HepG2 (cell line): ENCODE results near the gene ZNF581. TPM values are rescaled to one million over a fixed set of nuclear protein-coding genes. Genes with fewer than 3 reads are reported as not detected.
A peak's percentile ranks its signal among the peaks of the same experiment; 100 is the strongest.

Experiments used
- BHLHE40 ChIP-seq: IDR thresholded peaks from 2 replicates; pipeline ENCODE4 v1.6.1; 2011; ENCODE audit warnings: low read length, improper control_type of control experiment
- NFRKB ChIP-seq: fragments of 450-650 bp; IDR thresholded peaks from 2 replicates; pipeline ENCODE4 v1.6.1; 2017
- SP4 ChIP-seq: sonication (generic); formaldehyde crosslinking; IDR thresholded peaks from 2 replicates; pipeline ENCODE4 v1.8.1; 2023; ENCODE audit warnings: mild to moderate bottlenecking, missing genetic modification reagents
- STAG1 ChIP-seq: sonication (generic); formaldehyde crosslinking; IDR thresholded peaks from 2 replicates; pipeline ENCODE4 v1.4.0; 2020; ENCODE audit warnings: missing genetic modification reagents
- THAP11 ChIP-seq: IDR thresholded peaks from 2 replicates; pipeline ENCODE4 v1.6.1; 2016; ENCODE audit warnings: missing biosample characterization, missing genetic modification reagents
- U2AF2 ChIP-seq: fragments of 200-400 bp; formaldehyde crosslinking; IDR thresholded peaks from 2 replicates; pipeline ENCODE4 v1.6.1; 2017; ENCODE audit warnings: low read depth, mild to moderate bottlenecking, low read length
- WIZ ChIP-seq: sonication (generic); formaldehyde crosslinking; IDR thresholded peaks from 2 replicates; pipeline ENCODE4 v1.5.1; 2020; ENCODE audit warnings: mild to moderate bottlenecking, missing genetic modification reagents
- ZFP41 ChIP-seq: sonication (generic); formaldehyde crosslinking; IDR thresholded peaks from 2 replicates; pipeline ENCODE4 v1.4.0; 2020; ENCODE audit warnings: mild to moderate bottlenecking, missing genetic modification reagents, borderline replicate concordance
- ZHX2 ChIP-seq, 2 experiments: sonication (generic) in 1 of 2; formaldehyde crosslinking in 1 of 2; IDR thresholded peaks; 2 replicates each; pipeline versions ENCODE4 v1.6.1 to v1.9.0; 2014 to 2022; ENCODE audit warnings: antibody characterized with exemption in 1 of 2, borderline replicate concordance in 1 of 2, inconsistent platforms in 1 of 2, low read depth in 1 of 2, missing genetic modification reagents in 1 of 2
- polyA plus RNA-seq, 8 experiments: library from polyadenylated mRNA; depleted of rRNA in 3 of 8; stranded (reverse) in 7 of 8; unstranded in 1 of 8; fragments of >200 nt; fragmentation: Illumina TruSeq in 4 of 8; extraction: Trizol in 4 of 8; gene quantifications; 2 replicates each; pipeline versions ENCODE4 v1.2.1 to v1.2.3, GENCODE V29; 2011 to 2016; ENCODE audit warnings: low read depth in 4 of 8, missing spikeins in 1 of 8, mixed read lengths in 1 of 8; ENCODE audit not compliant: insufficient read depth in 1 of 8
- total RNA-seq, 5 experiments: library from RNA; depleted of rRNA; stranded (reverse); fragments of >200 nt; fragmentation: Illumina TruSeq; extraction: Trizol; gene quantifications; 2 replicates each; pipeline ENCODE4 v1.2.3, GENCODE V29; 2016; ENCODE audit warnings: low read depth in 1 of 5
- TF ChIP-seq, protein P1 (sequence below): sonication (generic); formaldehyde crosslinking; IDR thresholded peaks from 2 replicates; pipeline ENCODE4 v1.8.0; 2022; ENCODE audit warnings: missing genetic modification reagents, low read depth, mild to moderate bottlenecking, borderline replicate concordance
- TF ChIP-seq, protein P2 (sequence below), 2 experiments: fragments of 450-650 bp in 1 of 2; sonication (generic) in 1 of 2; formaldehyde crosslinking in 1 of 2; IDR thresholded peaks; 2 replicates each; pipeline versions ENCODE4 v1.6.1 to v1.8.0; 2016 to 2022; ENCODE audit warnings: antibody characterized with exemption in 1 of 2, mild to moderate bottlenecking in 1 of 2, missing genetic modification reagents in 1 of 2

ZNF581 gene
- total and polyA plus RNA-seq, 2 of the 13 experiments (the other 11 are each of a cell fraction or from before 2014, with no cell fraction given) = 19.6 to 49.5 TPM

DNA sequence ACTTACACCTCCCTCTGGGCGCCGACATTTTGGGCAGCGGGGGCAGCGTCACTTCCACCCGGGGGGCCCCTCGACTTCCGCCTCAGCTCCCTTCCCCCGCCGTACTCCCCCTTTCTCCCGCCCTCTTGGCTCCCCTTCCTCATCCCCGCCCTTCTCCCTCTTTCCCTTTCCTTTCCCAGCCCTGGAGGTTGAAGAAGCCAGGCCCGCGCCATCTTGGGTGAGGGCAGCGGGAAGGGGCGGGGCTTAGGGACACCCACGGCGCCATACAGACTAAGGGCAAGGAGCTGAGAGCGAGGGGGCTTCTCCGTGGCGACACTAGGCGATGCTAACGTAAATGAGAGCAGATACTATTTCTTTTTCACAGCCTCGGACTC is 44.0 kb upstream of the ZNF581 start, which contains the start of gene FIZ1 (continued):
- TF ChIP-seq, protein P1, sequence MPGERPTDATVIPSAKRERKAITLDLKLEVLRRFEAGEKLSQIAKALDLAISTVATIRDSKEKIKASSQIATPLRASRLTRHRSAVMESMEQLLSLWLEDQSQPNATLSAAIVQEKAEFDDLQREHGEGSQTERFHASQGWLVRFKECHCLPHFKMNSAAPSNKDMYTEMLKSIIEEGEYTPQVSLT (CRISPR knock-in tag) = no peak
- TF ChIP-seq ZHX2 (IDR thresholded peaks at IDR 0.05; ENCODE audit: low read depth) (peak; percentile 95), ZHX2 (CRISPR knock-in tag; IDR thresholded peaks at IDR 0.05; ENCODE audit: borderline replicate concordance) (no peak), SP4 (CRISPR knock-in tag) (peak; percentile 76; the same call in 1 of the 2 replicates), U2AF2 (no peak), WIZ (CRISPR knock-in tag) (no peak), THAP11 (peak; percentile 90), BHLHE40 (no peak), ZFP41 (CRISPR knock-in tag) (no peak), STAG1 (CRISPR knock-in tag) (no peak), NFRKB (peak; percentile 66)
- TF ChIP-seq, protein P2, sequence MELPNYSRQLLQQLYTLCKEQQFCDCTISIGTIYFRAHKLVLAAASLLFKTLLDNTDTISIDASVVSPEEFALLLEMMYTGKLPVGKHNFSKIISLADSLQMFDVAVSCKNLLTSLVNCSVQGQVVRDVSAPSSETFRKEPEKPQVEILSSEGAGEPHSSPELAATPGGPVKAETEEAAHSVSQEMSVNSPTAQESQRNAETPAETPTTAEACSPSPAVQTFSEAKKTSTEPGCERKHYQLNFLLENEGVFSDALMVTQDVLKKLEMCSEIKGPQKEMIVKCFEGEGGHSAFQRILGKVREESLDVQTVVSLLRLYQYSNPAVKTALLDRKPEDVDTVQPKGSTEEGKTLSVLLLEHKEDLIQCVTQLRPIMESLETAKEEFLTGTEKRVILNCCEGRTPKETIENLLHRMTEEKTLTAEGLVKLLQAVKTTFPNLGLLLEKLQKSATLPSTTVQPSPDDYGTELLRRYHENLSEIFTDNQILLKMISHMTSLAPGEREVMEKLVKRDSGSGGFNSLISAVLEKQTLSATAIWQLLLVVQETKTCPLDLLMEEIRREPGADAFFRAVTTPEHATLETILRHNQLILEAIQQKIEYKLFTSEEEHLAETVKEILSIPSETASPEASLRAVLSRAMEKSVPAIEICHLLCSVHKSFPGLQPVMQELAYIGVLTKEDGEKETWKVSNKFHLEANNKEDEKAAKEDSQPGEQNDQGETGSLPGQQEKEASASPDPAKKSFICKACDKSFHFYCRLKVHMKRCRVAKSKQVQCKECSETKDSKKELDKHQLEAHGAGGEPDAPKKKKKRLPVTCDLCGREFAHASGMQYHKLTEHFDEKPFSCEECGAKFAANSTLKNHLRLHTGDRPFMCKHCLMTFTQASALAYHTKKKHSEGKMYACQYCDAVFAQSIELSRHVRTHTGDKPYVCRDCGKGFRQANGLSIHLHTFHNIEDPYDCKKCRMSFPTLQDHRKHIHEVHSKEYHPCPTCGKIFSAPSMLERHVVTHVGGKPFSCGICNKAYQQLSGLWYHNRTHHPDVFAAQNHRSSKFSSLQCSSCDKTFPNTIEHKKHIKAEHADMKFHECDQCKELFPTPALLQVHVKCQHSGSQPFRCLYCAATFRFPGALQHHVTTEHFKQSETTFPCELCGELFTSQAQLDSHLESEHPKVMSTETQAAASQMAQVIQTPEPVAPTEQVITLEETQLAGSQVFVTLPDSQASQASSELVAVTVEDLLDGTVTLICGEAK (IDR thresholded peaks at IDR 0.05) = peak; percentile 71
- TF ChIP-seq, protein P2 (CRISPR knock-in tag; IDR thresholded peaks at IDR 0.05) = 0 out of 2 replicates have a peak, but pooled peaks have one; percentile 16
